Liver (tissue), 9 donors: ENCODE measurements around the gene PEX16. TPM values are rescaled to one million over a fixed set of nuclear protein-coding genes. Genes with fewer than 3 reads are reported as not detected.

ENCODE experiments used
- DNase-seq: peaks from one replicate; pipeline ENCODE4 v3.0.0-alpha.2; 2017; ENCODE audit warnings: low spot score
- H3K27ac ChIP-seq, 2 donors: one replicate each; pipeline ENCODE4 v1.7.0; 2013; ENCODE audit warnings: inconsistent platforms in 2 of 2, low read length in 2 of 2, control low read depth in 1 of 2, low read depth in 1 of 2, mild to moderate bottlenecking in 1 of 2
- H3K27me3 ChIP-seq, 4 donors: one replicate each; pipeline versions ENCODE4 v1.6.1 to v1.7.0; 2013; ENCODE audit warnings: low read length in 3 of 4, inconsistent platforms in 1 of 4, mild to moderate bottlenecking in 1 of 4, moderate library complexity in 1 of 4; ENCODE audit not compliant: control insufficient read depth in 4 of 4, insufficient read depth in 4 of 4
- H3K36me3 ChIP-seq, 4 donors: one replicate each; pipeline versions ENCODE4 v1.6.1 to v1.7.0; 2013; ENCODE audit warnings: low read length in 3 of 4, mild to moderate bottlenecking in 3 of 4, low read depth in 1 of 4, moderate library complexity in 1 of 4; ENCODE audit not compliant: control insufficient read depth in 4 of 4, insufficient read depth in 3 of 4
- H3K4me1 ChIP-seq, 4 donors: one replicate each; pipeline versions ENCODE4 v1.6.1 to v1.7.0; 2013; ENCODE audit warnings: low read length in 3 of 4, mild to moderate bottlenecking in 3 of 4, moderate library complexity in 1 of 4; ENCODE audit not compliant: control insufficient read depth in 4 of 4, insufficient read depth in 4 of 4
- H3K4me3 ChIP-seq, 3 donors: one replicate each; pipeline versions ENCODE4 v1.6.1 to v1.7.0; 2013; ENCODE audit warnings: low read length in 3 of 3, control low read depth in 1 of 3, low read depth in 1 of 3, mild to moderate bottlenecking in 1 of 3
- H3K9ac ChIP-seq, 2 donors: one replicate each; pipeline ENCODE4 v1.7.0; 2013; ENCODE audit warnings: low read length in 2 of 2, mild to moderate bottlenecking in 2 of 2, moderate library complexity in 2 of 2, control low read depth in 1 of 2, low read depth in 1 of 2
- H3K9me3 ChIP-seq, 4 donors: one replicate each; pipeline versions ENCODE4 v1.6.1 to v1.7.0; 2013; ENCODE audit warnings: low read length in 3 of 4; ENCODE audit not compliant: control insufficient read depth in 4 of 4
- ATF3 ChIP-seq: IDR thresholded peaks from 2 replicates; pipeline ENCODE4 v1.6.1; 2016; ENCODE audit warnings: antibody characterized with exemption
- CTCF ChIP-seq: fragments of 150-350 bp; IDR thresholded peaks from 2 replicates; pipeline ENCODE4 v1.5.1; 2017; ENCODE audit warnings: improper control_type of control experiment, low read depth, low read length; ENCODE audit not compliant: missing input control
- EGR1 ChIP-seq, 2 donors: IDR thresholded peaks; 2 replicates each; pipeline ENCODE4 v1.6.1; 2016 to 2018; ENCODE audit warnings: antibody characterized with exemption in 2 of 2, low read depth in 2 of 2
- FOXA1 ChIP-seq: IDR thresholded peaks from 2 replicates; pipeline ENCODE4 v1.6.1; 2016; ENCODE audit warnings: antibody characterized with exemption
- FOXA2 ChIP-seq: IDR thresholded peaks from 2 replicates; pipeline ENCODE4 v1.6.1; 2016; ENCODE audit warnings: antibody characterized with exemption
- GABPA ChIP-seq, 2 donors: IDR thresholded peaks in 1 of 2; conservative IDR thresholded peaks in 1 of 2; 2 replicates each; pipeline ENCODE4 v1.6.1; 2016; ENCODE audit warnings: antibody characterized with exemption in 2 of 2, mild to moderate bottlenecking in 1 of 2, moderate library complexity in 1 of 2
- HNF4A ChIP-seq, 2 donors: conservative IDR thresholded peaks; 2 replicates each; pipeline ENCODE4 v1.6.1; 2016; ENCODE audit warnings: antibody characterized with exemption in 2 of 2, mild to moderate bottlenecking in 2 of 2
- HNF4G ChIP-seq: IDR thresholded peaks from 2 replicates; pipeline ENCODE4 v1.6.1; 2016; ENCODE audit warnings: antibody characterized with exemption
- NR2F2 ChIP-seq: IDR thresholded peaks from 2 replicates; pipeline ENCODE4 v1.6.1; 2016; ENCODE audit warnings: antibody characterized with exemption
- RAD21 ChIP-seq, 2 donors: IDR thresholded peaks; 2 replicates each; pipeline ENCODE4 v1.6.1; 2016; ENCODE audit warnings: antibody characterized with exemption in 2 of 2, mild to moderate bottlenecking in 2 of 2
- RXRA ChIP-seq, 2 donors: IDR thresholded peaks; 2 replicates each; pipeline ENCODE4 v1.6.1; 2017 to 2018; ENCODE audit warnings: antibody characterized with exemption in 2 of 2, mild to moderate bottlenecking in 1 of 2
- SP1 ChIP-seq: IDR thresholded peaks from 2 replicates; pipeline ENCODE4 v1.6.1; 2018; ENCODE audit warnings: antibody characterized with exemption, mild to moderate bottlenecking
- TAF1 ChIP-seq: conservative IDR thresholded peaks from 2 replicates; pipeline ENCODE4 v1.6.1; 2016; ENCODE audit warnings: antibody characterized with exemption, mild to moderate bottlenecking
- YY1 ChIP-seq: IDR thresholded peaks from 2 replicates; pipeline ENCODE4 v1.6.1; 2016; ENCODE audit warnings: antibody characterized with exemption, mild to moderate bottlenecking
- WGBS: extraction: QIAGEN DNeasy Blood & Tissue Kit; methylation state at CpG from one replicate; pipeline ENCODE4 v1.1.7; 2013; 5-methylcytosine and 5-hydroxymethylcytosine counted together
- polyA plus RNA-seq, 2 donors: library from polyadenylated mRNA; stranded (reverse) in 1 of 2; unstranded in 1 of 2; fragments of 200-250 nt in 1 of 2; fragments of >200 nt in 1 of 2; fragmentation: Nextera tagmentation in 1 of 2; extraction: Ambion mirVana in 1 of 2; gene quantifications; one replicate each; pipeline versions ENCODE4 v1.2.1 to v1.2.3, GENCODE V29; 2013 to 2015
- total RNA-seq, 2 donors: library from RNA; depleted of rRNA; stranded (reverse); fragments of >200 nt; gene quantifications; one replicate each; pipeline ENCODE4 v1.2.3, GENCODE V29; 2014
- TF ChIP-seq, protein P1 (sequence below): IDR thresholded peaks from 2 replicates; pipeline ENCODE4 v1.6.1; 2016; ENCODE audit warnings: antibody characterized with exemption, mild to moderate bottlenecking
- donor health status: healthy.
- donor health status: healthy.
- donor health status: healthy.
- donor health status: healthy.
- donor health status: healthy.

Gene PEX16
- total and polyA plus RNA-seq, 4 donors: 18.8 to 41.2 (median 29.8) TPM

- Histone ChIP-seq H3K9me3 (no peaks in the 10 kb centered on the region), H3K27ac (no peak overlapping the region), H3K36me3 (peaks cover 6 to 20% (median 15%) of the 10 kb centered on the region in 4 donors), H3K27me3 (no peaks in the 10 kb centered on the region), H3K4me1 (peaks cover 1 to 12% (median 5%) of the 10 kb centered on the region in 4 donors), H3K9ac (no peak overlapping the region), H3K4me3 (peak overlapping the region in 1 of 3 donors; percentile 69)
- TF ChIP-seq HNF4A (conservative IDR thresholded peaks at IDR 0.05) (no peak), GABPA (IDR thresholded peaks at IDR 0.05 in 1 of 2, conservative IDR thresholded peaks at IDR 0.05 in 1 of 2) (no peak), CTCF (no peak), FOXA1 (no peak), NR2F2 (no peak), RXRA (IDR thresholded peaks at IDR 0.05) (no peak), FOXA2 (no peak), YY1 (no peak), ATF3 (no peak), RAD21 (IDR thresholded peaks at IDR 0.05) (no peak), EGR1 (IDR thresholded peaks at IDR 0.05; ENCODE audit: low read depth in 2 of 2) (no peak), HNF4G (no peak)
- TF ChIP-seq, protein P1, sequence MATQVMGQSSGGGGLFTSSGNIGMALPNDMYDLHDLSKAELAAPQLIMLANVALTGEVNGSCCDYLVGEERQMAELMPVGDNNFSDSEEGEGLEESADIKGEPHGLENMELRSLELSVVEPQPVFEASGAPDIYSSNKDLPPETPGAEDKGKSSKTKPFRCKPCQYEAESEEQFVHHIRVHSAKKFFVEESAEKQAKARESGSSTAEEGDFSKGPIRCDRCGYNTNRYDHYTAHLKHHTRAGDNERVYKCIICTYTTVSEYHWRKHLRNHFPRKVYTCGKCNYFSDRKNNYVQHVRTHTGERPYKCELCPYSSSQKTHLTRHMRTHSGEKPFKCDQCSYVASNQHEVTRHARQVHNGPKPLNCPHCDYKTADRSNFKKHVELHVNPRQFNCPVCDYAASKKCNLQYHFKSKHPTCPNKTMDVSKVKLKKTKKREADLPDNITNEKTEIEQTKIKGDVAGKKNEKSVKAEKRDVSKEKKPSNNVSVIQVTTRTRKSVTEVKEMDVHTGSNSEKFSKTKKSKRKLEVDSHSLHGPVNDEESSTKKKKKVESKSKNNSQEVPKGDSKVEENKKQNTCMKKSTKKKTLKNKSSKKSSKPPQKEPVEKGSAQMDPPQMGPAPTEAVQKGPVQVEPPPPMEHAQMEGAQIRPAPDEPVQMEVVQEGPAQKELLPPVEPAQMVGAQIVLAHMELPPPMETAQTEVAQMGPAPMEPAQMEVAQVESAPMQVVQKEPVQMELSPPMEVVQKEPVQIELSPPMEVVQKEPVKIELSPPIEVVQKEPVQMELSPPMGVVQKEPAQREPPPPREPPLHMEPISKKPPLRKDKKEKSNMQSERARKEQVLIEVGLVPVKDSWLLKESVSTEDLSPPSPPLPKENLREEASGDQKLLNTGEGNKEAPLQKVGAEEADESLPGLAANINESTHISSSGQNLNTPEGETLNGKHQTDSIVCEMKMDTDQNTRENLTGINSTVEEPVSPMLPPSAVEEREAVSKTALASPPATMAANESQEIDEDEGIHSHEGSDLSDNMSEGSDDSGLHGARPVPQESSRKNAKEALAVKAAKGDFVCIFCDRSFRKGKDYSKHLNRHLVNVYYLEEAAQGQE: no peak
- WGBS: 38% methylated on average over 43 of the region's 43 CpGs
- no peak for DNase-seq
Observed at GRCh38 chr11:45885921-45886721, 31.6 kb downstream of the PEX16 start.

DNA sequence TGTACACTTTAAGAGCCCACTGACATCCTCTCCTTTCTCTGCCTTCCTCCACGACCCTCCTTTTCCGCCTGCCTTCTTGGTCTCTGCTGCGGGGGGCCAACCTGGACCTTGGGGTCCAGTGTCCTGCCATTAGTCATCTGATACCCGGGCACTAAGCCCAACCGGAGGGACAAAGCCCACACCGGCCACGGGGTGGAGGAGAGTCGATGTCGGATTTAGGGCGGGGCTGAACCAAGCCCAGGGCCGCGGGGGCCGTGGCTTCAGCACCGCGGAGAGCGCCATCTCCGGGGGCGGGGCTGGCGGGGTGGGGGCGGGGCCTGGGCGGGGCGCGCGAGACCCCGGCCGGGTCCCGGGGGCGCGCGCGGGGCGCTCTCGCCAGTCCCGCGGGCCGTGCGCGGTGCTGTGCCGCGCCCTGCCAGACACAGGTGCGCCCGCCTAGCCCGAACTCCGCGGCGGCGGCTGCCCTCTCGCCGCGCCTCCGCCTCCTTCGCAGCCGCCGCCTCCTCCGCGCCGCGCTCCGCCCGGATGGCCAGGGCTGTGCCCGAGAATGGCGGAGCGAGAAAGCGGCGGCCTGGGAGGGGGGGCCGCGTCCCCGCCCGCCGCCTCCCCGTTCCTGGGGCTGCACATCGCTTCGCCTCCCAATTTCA is 32.3 kb downstream of the PEX16 start, which contains the start of gene MAPK8IP1:
TSS of gene MAPK8IP1 (plus strand) at position 378 of the 647 bp plus-strand sequence. CDS start at position 548, 170 bp downstream.
- H3K9ac ChIP-seq: no peak within 1 kb of the TSS
- DNase-seq: peak; percentile 75
- no peak within 1 kb of the TSS for H3K27ac ChIP-seq
- WGBS: 2% methylated on average over 73 of the region's 73 CpGs
- peaks cover 0 to 5% (median 4%) of the 10 kb centered on the region in 4 donors for H3K4me1 ChIP-seq
- no peaks in the 10 kb centered on the region for H3K27me3 ChIP-seq
- peak within 1 kb of the TSS in 1 of 3 donors; percentile 69 for H3K4me3 ChIP-seq
- H3K9me3 ChIP-seq: no peaks in the 10 kb centered on the region
- H3K36me3 ChIP-seq: peaks cover 12 to 27% (median 23%) of the 10 kb centered on the region in 4 donors
- TF ChIP-seq NR2F2: no peak
- no peak for TF ChIP-seq YY1
- TF ChIP-seq CTCF: no peak
- TF ChIP-seq, protein P1: peak; percentile 98
- no peak for TF ChIP-seq TAF1
- TF ChIP-seq SP1: no peak
- no peak for TF ChIP-seq EGR1 (IDR thresholded peaks at IDR 0.05; ENCODE audit: low read depth in 2 of 2)
- TF ChIP-seq HNF4G: no peak
- peak; percentile 17 to 30 for TF ChIP-seq HNF4A (conservative IDR thresholded peaks at IDR 0.05)
- no peak for TF ChIP-seq GABPA (IDR thresholded peaks at IDR 0.05 in 1 of 2, conservative IDR thresholded peaks at IDR 0.05 in 1 of 2)
